Loucy (cell line): ENCODE measurements around the gene SNAP23.

Experiments
- H2AFZ ChIP-seq: fragments of 200-600 bp; sonication (generic); 2 replicates; pipeline ENCODE4 v1.6.0; 2016; ENCODE audit warnings: antibody characterized with exemption, mild to moderate bottlenecking, low read length, moderate library complexity
- H3F3A ChIP-seq: fragments of 200-600 bp; 2 replicates; pipeline ENCODE4 v1.6.0; 2016; ENCODE audit warnings: antibody characterized with exemption, low read depth, mild to moderate bottlenecking
- H3K27me3 ChIP-seq: fragments of 200-600 bp; sonication (generic); 2 replicates; pipeline ENCODE4 v1.6.1; 2014; ENCODE audit warnings: low read length, mild to moderate bottlenecking; ENCODE audit not compliant: insufficient read depth, poor library complexity, severe bottlenecking
- H3K36me3 ChIP-seq: fragments of 200-600 bp; sonication (generic); 2 replicates; pipeline ENCODE4 v1.6.1; 2016; ENCODE audit warnings: low read length; ENCODE audit not compliant: insufficient read depth
- H3K4me1 ChIP-seq: fragments of 200-600 bp; sonication (generic); 2 replicates; pipeline ENCODE4 v1.5.1; 2014; ENCODE audit warnings: low read length, mild to moderate bottlenecking; ENCODE audit not compliant: insufficient read depth, poor library complexity, severe bottlenecking
- H3K4me2 ChIP-seq: fragments of 200-600 bp; sonication (generic); 2 replicates; pipeline ENCODE4 v1.6.0; 2014; ENCODE audit warnings: antibody characterized with exemption, low read length, low read depth, mild to moderate bottlenecking; ENCODE audit not compliant: poor library complexity, severe bottlenecking
- H3K4me3 ChIP-seq: fragments of 200-600 bp; sonication (generic); 2 replicates; pipeline ENCODE4 v1.5.1; 2014; ENCODE audit warnings: low read length, mild to moderate bottlenecking, mixed read lengths; ENCODE audit not compliant: poor library complexity, severe bottlenecking
- H3K79me2 ChIP-seq: fragments of 200-600 bp; sonication (generic); 2 replicates; pipeline ENCODE4 v1.6.1; 2014; ENCODE audit warnings: low read length; ENCODE audit not compliant: insufficient read depth
- H3K9ac ChIP-seq: fragments of 200-600 bp; sonication (generic); 2 replicates; pipeline ENCODE4 v1.6.0; 2014; ENCODE audit warnings: mild to moderate bottlenecking, low read depth, low read length, moderate library complexity; ENCODE audit not compliant: poor library complexity, severe bottlenecking
- H3K9me2 ChIP-seq: fragments of 200-600 bp; sonication (generic); replicated peaks from 2 replicates; pipeline ENCODE4 v1.6.1; 2016; ENCODE audit warnings: low read depth, low read length, mixed read lengths
- H3K9me3 ChIP-seq: fragments of 200-600 bp; sonication (generic); 2 replicates; pipeline ENCODE4 v1.6.1; 2014; ENCODE audit warnings: mild to moderate bottlenecking, antibody characterized with exemption, low read length, low read depth; ENCODE audit not compliant: insufficient read depth
- H4K20me1 ChIP-seq: fragments of 200-600 bp; sonication (generic); 2 replicates; pipeline ENCODE4 v1.6.0; 2014; ENCODE audit warnings: antibody characterized with exemption, low read length, mild to moderate bottlenecking; ENCODE audit not compliant: insufficient read depth, poor library complexity, severe bottlenecking
- CTCF ChIP-seq: fragments of 200-600 bp; sonication (generic); conservative IDR thresholded peaks from 2 replicates; pipeline ENCODE4 v1.5.1; 2014; ENCODE audit warnings: mild to moderate bottlenecking, antibody characterized with exemption, low read length
- EZH2phosphoT487 ChIP-seq: fragments of 200-600 bp; IDR thresholded peaks from 2 replicates; pipeline ENCODE4 v1.6.1; 2018; ENCODE audit warnings: antibody characterized with exemption, mild to moderate bottlenecking, moderate library complexity, borderline replicate concordance

SNAP23 gene

GRCh38 chr15:42456531-42456930 lies 38.9 kb upstream of the SNAP23 start:
- Histone ChIP-seq H3K9ac (no peak overlapping the region), H3K9me2 (no peaks in the 10 kb centered on the region), H3K27me3 (no peaks in the 10 kb centered on the region), H3K4me3 (no peak overlapping the region), H2AFZ (no peak overlapping the region), H3K9me3 (no peaks in the 10 kb centered on the region), H4K20me1 (no peaks in the 10 kb centered on the region), H3K79me2 (peaks cover 4% of the 10 kb centered on the region; the same call in 1 of the 2 replicates), H3K36me3 (peaks cover 15% of the 10 kb centered on the region; the same call in 1 of the 2 replicates), H3K4me2 (no peak overlapping the region), H3F3A (peaks cover 2% of the 10 kb centered on the region; the same call in 1 of the 2 replicates), H3K4me1 (peaks cover 6% of the 10 kb centered on the region)
- no peak for TF ChIP-seq EZH2phosphoT487
- no peak for TF ChIP-seq CTCF

GRCh38 chr15:42456971-42457370 lies 38.5 kb upstream of the SNAP23 start:
- Histone ChIP-seq H3K36me3 (peaks cover 16% of the 10 kb centered on the region; the same call in 1 of the 2 replicates), H3K9ac (no peak overlapping the region), H3K9me2 (no peaks in the 10 kb centered on the region), H3K4me1 (peaks cover 8% of the 10 kb centered on the region), H3K27me3 (no peaks in the 10 kb centered on the region), H3K9me3 (no peaks in the 10 kb centered on the region), H3K4me3 (no peak overlapping the region), H3F3A (peaks cover 5% of the 10 kb centered on the region; the same call in 1 of the 2 replicates), H2AFZ (no peak overlapping the region), H3K79me2 (peaks cover 4% of the 10 kb centered on the region; the same call in 1 of the 2 replicates), H3K4me2 (no peak overlapping the region), H4K20me1 (no peaks in the 10 kb centered on the region)
- no peak for TF ChIP-seq EZH2phosphoT487
- no peak for TF ChIP-seq CTCF

- no peak overlapping the region for H3K9ac ChIP-seq
- peaks cover 5% of the 10 kb centered on the region; the same call in 1 of the 2 replicates for H3F3A ChIP-seq
- H4K20me1 ChIP-seq = no peaks in the 10 kb centered on the region
- H3K9me3 ChIP-seq = no peaks in the 10 kb centered on the region
- no peaks in the 10 kb centered on the region for H3K9me2 ChIP-seq
- peaks cover 8% of the 10 kb centered on the region for H3K4me1 ChIP-seq
- no peaks in the 10 kb centered on the region for H3K27me3 ChIP-seq
- H3K79me2 ChIP-seq = peaks cover 4% of the 10 kb centered on the region; the same call in 1 of the 2 replicates
- TF ChIP-seq EZH2phosphoT487 = no peak
- no peak for TF ChIP-seq CTCF
- H3K36me3 ChIP-seq = peaks cover 17% of the 10 kb centered on the region; the same call in 1 of the 2 replicates
- no peak overlapping the region for H3K4me2 ChIP-seq
- H3K4me3 ChIP-seq = no peak overlapping the region
- no peak overlapping the region for H2AFZ ChIP-seq
Observed at GRCh38 chr15:42457445-42458442, 37.7 kb upstream of the SNAP23 start.
